Muscle layer of duodenum (tissue), 2 donors: ENCODE results near the gene F10.

Source experiments
- H3K27ac ChIP-seq: one replicate; pipeline ENCODE4 v1.7.0; 2013; ENCODE audit warnings: mild to moderate bottlenecking, low read length
- H3K27me3 ChIP-seq: one replicate; pipeline ENCODE4 v1.7.0; 2013; ENCODE audit warnings: low read depth, mild to moderate bottlenecking, control low read depth, low read length
- H3K36me3 ChIP-seq, 2 donors: one replicate each; pipeline ENCODE4 v1.7.0; 2013; ENCODE audit warnings: low read length in 2 of 2, control low read depth in 1 of 2, mild to moderate bottlenecking in 1 of 2; ENCODE audit not compliant: insufficient read depth in 2 of 2, control insufficient read depth in 1 of 2
- H3K4me1 ChIP-seq, 2 donors: one replicate each; pipeline ENCODE4 v1.7.0; 2013; ENCODE audit warnings: low read length in 2 of 2, mild to moderate bottlenecking in 2 of 2, control low read depth in 1 of 2, moderate library complexity in 1 of 2; ENCODE audit not compliant: insufficient read depth in 2 of 2, control insufficient read depth in 1 of 2
- H3K4me3 ChIP-seq, 2 donors: one replicate each; pipeline ENCODE4 v1.7.0; 2013; ENCODE audit warnings: low read length in 2 of 2, low read depth in 1 of 2, mild to moderate bottlenecking in 1 of 2
- H3K9me3 ChIP-seq, 2 donors: one replicate each; pipeline ENCODE4 v1.7.0; 2013; ENCODE audit warnings: low read length in 2 of 2, control low read depth in 1 of 2, mild to moderate bottlenecking in 1 of 2; ENCODE audit not compliant: control insufficient read depth in 1 of 2
- donor health status: healthy.

F10 gene

DNA sequence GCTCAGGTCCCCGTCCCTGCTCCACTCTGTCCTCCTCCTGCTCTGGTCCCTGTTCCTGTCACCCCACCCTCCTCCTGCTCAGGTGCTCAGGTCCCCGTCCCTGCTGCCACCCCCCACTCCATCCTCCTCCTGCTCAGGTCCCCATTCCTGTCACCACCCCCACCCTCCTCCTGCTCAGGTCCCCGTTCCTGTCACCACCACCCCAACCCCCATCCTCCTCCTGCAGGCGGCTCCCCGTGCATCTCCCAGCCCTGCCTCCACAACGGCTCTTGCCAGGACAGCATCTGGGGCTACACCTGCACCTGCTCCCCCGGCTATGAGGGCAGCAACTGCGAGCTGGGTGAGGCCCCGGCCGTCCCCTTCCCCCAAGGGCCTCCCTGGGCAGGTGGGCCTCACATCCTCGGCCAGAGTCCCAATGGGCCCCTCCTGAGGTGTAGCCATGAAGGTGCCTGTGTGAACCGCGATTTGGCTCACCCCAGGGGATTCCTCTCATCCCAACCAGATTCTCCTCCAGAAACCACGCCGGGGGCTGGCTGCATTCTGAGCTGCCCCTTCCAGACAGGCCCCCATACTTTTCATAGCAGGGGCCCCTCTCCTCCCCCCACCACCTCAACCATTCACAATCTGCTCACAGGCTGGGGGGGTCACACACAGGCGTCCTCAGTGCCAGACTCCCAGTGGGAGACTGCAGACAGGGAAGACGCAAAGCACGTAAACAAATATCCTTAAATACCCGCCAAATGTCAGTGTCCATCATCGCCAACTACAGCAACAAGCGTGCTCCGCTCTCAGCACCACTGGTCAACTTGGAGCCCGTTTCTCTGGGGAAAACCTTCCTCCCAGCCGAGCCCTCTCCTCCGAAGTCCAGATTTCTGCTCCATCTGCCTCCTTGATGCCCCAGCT, 40.4 kb downstream of the F10 start:
- H3K27ac ChIP-seq: no peak overlapping the region

DNA sequence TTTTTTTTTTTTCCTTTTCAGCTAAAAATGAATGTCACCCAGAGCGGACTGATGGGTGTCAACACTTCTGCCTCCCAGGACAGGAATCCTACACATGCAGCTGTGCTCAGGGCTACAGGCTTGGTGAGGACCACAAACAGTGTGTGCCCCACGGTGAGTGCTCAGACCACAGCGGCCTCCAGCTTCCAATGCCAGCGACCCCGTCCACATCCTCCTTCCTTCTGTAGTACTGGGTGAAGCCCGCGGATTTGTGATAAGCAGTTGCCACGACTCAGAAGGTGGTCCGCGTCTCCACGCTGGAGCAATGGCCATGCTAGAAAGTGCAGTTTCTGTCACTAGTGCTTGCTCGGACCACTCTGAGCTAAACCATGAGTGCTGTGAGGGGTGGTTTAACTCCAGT, 41.9 kb downstream of the F10 start:
- H3K27ac ChIP-seq: no peak overlapping the region
- no peaks in the 10 kb centered on the region for H3K9me3 ChIP-seq
- H3K4me1 ChIP-seq: no peaks in the 10 kb centered on the region
- no peak overlapping the region for H3K4me3 ChIP-seq
- H3K27me3 ChIP-seq: peaks cover 7% of the 10 kb centered on the region
- no peaks in the 10 kb centered on the region for H3K36me3 ChIP-seq

More for the DNA sequence above, 40.4 kb downstream of the F10 start:
- no peaks in the 10 kb centered on the region for H3K9me3 ChIP-seq
- no peaks in the 10 kb centered on the region for H3K4me1 ChIP-seq
- H3K36me3 ChIP-seq: no peaks in the 10 kb centered on the region
- peaks cover 7% of the 10 kb centered on the region for H3K27me3 ChIP-seq
- no peak overlapping the region for H3K4me3 ChIP-seq

DNA sequence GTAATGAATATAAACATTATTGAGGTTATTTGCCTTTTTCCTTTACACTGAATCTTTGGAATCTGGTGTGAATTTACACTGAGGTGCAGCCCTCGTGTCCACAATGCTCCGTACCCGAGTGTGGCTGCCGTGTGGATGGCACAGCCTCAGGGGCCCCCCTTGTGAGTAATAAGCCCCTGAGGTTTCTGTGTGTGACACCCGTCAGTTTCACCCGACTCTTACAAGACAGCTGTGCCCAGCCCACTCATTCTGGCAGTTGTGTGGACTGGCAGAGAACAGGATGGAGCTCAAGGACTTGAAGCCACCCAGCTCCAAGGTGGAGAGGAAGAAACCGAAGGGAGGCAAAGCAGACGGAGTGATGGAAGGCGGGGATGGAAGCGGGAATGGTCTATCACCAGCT, 43.7 kb downstream of the F10 start:
- Histone ChIP-seq H3K4me3 (no peak overlapping the region), H3K27ac (no peak overlapping the region), H3K9me3 (no peaks in the 10 kb centered on the region), H3K36me3 (peaks cover 3% of the 10 kb centered on the region in 2 donors), H3K27me3 (peaks cover 7% of the 10 kb centered on the region), H3K4me1 (no peaks in the 10 kb centered on the region)

DNA sequence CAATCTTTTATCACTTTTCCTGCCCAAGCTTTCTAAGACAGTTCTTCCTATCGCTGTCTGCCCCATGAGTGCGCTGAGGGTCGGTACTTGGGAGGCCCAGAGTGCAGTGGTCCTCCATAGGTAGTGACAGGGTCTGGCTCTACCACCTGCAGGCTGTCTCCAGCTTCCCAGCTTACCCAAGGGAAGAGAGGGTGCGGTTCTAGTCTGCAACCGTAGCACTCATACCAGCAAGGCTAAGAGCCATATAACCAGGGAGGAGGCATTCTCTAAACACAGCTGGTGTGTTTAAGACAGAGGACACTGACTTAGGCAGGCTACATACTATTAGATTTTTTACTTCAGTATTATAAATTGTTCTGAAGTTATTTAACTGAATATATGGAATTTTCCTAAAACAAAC, 44.1 kb downstream of the F10 start:
- no peaks in the 10 kb centered on the region for H3K4me1 ChIP-seq
- H3K4me3 ChIP-seq: no peak overlapping the region
- no peaks in the 10 kb centered on the region for H3K9me3 ChIP-seq
- peaks cover 4 to 7% of the 10 kb centered on the region in 2 donors for H3K36me3 ChIP-seq
- H3K27ac ChIP-seq: no peak overlapping the region
- peaks cover 7% of the 10 kb centered on the region for H3K27me3 ChIP-seq

DNA sequence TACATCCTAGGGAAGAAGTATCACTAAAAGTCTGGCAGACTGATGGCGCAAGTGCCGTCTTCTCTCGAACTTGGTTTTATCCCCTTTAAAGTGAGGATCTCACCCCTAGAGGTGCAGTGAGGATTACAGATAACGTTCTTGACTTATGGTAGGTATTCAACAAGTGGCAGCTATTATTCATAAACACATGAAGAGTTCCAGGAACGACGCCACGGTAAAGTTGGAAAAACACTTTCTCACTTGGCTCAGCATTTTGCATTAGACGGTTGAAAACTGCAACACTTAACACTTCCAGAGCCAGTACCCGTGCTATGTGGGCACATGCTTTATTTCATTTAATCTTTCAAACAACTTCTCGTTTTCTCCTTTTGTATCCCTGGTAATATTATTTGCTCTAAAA, 44.6 kb downstream of the F10 start:
- H3K4me1 ChIP-seq: no peaks in the 10 kb centered on the region
- H3K36me3 ChIP-seq: peaks cover 4 to 9% of the 10 kb centered on the region in 2 donors
- no peaks in the 10 kb centered on the region for H3K9me3 ChIP-seq
- H3K4me3 ChIP-seq: no peak overlapping the region
- no peak overlapping the region for H3K27ac ChIP-seq
- H3K27me3 ChIP-seq: peaks cover 7% of the 10 kb centered on the region

DNA sequence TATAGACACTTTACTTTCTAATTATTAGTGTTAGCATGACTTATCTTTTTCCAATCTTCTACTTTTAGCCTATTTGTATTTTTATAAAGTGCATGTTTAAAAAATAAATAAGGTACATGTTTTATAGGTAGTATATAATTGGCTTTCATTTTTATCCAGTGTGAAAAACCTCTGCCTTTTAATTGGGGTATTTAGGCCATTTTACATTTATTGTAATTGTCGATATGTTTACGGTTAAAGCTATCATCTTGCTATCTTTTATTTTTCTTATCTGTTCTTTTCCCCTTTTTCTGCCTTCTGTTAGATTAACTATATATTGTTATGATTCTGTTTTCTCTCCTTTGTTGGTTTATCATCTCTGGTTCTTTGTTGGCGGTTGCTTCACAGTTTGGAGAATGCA, 45.0 kb downstream of the F10 start:
- Histone ChIP-seq H3K4me1 (no peaks in the 10 kb centered on the region), H3K27me3 (peaks cover 7% of the 10 kb centered on the region), H3K4me3 (no peak overlapping the region), H3K9me3 (no peaks in the 10 kb centered on the region), H3K27ac (no peak overlapping the region), H3K36me3 (peaks cover 6 to 13% of the 10 kb centered on the region in 2 donors)

DNA sequence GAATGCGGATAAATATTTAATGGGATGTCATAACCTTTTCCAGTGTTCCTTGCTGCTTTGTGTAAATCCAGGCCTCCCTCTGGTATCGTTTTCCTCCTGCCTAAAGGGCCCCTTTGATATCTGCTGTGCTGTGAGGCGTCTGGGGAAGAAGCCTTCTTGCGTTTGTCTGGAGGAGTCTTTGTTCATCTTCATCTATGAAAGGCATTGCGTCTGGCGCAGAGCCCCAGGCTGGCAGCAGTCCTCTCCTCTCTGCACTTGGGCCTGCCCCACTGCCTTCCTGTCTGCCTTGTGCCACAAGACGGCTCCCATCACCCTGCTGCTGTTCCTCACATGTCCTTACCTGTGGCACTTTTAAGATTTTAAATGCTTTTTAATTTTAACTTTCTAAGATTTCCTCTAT, 45.6 kb downstream of the F10 start:
- Histone ChIP-seq H3K27ac (no peak overlapping the region), H3K4me1 (no peaks in the 10 kb centered on the region), H3K27me3 (peaks cover under 1% of the 10 kb centered on the region), H3K4me3 (no peak overlapping the region), H3K36me3 (peaks cover 8 to 17% of the 10 kb centered on the region in 2 donors), H3K9me3 (no peaks in the 10 kb centered on the region)

DNA sequence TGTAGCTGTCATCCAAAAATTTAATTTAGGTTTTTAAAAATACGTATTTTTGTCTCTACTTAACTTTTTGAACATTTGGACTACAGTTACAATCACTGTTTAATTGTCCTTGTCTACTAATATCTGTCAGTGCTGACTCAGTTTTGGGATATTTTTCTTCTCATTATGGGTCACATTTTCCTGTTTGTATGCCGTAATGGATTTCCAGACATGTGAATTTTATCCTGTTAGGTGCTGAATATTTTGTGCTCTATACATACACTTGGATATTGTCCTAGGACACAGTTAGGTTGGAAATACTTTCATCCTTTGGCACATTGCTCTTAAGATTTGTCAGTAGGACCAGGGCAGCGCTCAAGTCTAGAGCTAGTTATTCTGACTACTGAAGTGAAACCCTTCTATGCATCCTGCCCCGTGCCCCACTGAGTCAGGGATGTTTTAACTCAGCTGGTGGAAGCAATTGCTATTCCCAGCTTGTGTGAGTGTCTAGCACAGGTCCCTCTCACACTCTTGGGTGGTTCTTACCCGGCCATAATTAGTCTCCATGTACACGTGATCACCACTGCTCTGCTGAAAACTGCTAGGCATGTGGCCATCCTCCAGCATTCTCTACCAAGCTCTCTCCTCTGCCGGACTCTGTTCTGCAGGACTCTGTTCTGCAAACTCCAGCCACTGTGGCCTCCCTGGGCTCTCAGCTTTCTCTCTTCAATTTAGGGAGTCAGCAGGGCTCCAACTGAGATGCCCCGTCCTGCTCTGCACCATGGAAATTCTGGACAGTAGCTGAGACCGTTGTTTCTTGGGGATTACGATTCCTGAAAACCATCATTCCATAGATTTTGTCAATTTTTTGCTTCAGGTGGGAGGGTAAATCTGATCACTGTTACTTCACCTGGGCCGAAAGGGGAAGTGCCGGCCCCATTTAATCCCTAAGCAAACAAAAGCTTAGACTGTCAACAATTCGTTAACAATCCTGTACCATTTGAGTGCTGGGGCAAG, 47.0 kb downstream of the F10 start:
- H3K4me1 ChIP-seq: no peaks in the 10 kb centered on the region
- no peak overlapping the region for H3K4me3 ChIP-seq
- H3K27me3 ChIP-seq: no peaks in the 10 kb centered on the region
- peaks cover 8 to 20% of the 10 kb centered on the region in 2 donors for H3K36me3 ChIP-seq
- H3K9me3 ChIP-seq: no peaks in the 10 kb centered on the region
- no peak overlapping the region for H3K27ac ChIP-seq

DNA sequence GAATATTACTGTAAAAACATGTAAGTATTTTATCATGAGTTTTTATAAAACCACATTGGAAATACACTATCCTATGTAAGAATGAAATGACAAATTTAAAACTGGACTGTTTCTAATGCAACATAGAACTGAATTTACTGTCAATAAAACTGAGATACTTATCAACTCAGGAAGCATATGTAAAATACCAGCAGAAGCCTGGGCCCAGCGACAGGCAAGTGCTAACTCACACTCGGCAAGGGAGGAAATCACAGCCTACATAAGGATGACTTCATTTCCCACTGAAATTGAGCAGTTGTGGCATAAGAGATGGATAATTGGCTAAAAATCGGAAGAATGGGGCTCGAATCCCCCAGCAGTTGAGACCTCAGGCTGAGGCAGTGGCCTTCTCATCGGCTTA, 47.9 kb downstream of the F10 start:
- Histone ChIP-seq H3K4me1 (no peaks in the 10 kb centered on the region), H3K9me3 (no peaks in the 10 kb centered on the region), H3K27ac (no peak overlapping the region), H3K4me3 (no peak overlapping the region), H3K27me3 (no peaks in the 10 kb centered on the region), H3K36me3 (peaks cover 8 to 29% of the 10 kb centered on the region in 2 donors)

DNA sequence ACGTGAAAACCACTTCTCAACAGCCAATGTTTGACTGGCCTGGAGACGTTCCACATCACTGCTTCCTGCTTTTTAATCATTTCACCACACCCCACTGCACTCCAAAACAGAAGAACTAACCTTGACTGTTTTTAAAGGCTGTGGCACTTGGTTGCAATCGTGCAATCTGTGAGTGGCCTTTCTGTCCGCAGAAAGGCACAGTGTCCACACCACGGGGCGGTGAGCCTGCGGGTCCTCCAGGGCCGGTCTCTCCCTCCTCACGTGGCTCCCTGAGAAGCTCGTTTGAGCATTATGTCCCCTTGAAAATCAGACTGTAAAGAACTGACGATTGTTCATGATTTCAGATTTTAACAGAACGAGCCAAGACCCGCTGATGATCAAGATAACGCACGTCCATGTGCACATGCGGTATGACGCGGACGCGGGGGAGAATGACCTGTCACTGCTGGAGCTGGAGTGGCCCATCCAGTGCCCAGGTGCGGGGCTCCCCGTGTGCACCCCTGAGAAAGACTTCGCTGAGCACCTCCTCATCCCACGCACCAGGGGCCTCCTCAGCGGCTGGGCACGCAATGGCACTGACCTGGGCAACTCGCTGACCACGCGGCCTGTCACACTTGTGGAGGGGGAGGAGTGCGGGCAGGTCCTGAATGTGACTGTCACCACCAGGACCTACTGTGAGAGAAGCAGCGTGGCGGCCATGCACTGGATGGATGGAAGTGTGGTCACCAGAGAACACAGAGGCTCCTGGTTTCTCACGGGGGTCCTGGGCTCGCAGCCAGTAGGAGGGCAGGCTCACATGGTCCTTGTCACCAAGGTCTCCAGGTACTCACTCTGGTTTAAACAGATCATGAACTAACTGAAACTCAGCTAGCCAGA, 48.9 kb downstream of the F10 start:
- no peaks in the 10 kb centered on the region for H3K4me1 ChIP-seq

More for the DNA sequence above, 48.9 kb downstream of the F10 start:
- Histone ChIP-seq H3K4me3 (no peak overlapping the region), H3K36me3 (peaks cover 8 to 39% of the 10 kb centered on the region in 2 donors), H3K27ac (no peak overlapping the region), H3K27me3 (no peaks in the 10 kb centered on the region), H3K9me3 (no peaks in the 10 kb centered on the region)
